CD4-positive, alpha-beta T cell treated with Interleukin-12 subunit alpha and Interleukin-12 subunit beta, for 1 hour (primary cell): ENCODE data around the gene TSPO2.

Experiments
- DNase-seq: peaks from one replicate; pipeline ENCODE4 v3.0.0-alpha.2; 2020

TSPO2 gene

GRCh38 chr6:41078101-41078500, 35.8 kb downstream of the TSPO2 start:
- no peak for DNase-seq

- no peak for DNase-seq
These were observed 36.8 kb downstream of the TSPO2 start for GRCh38 chr6:41079080-41079479.

- DNase-seq, result peak; percentile 49
These were observed 38.4 kb downstream of the TSPO2 start for GRCh38 chr6:41080621-41081020.

GRCh38 chr6:41083072-41083471, 40.8 kb downstream of the TSPO2 start:
- DNase-seq, result no peak

- DNase-seq, result no peak
These were observed 42.9 kb downstream of the TSPO2 start for GRCh38 chr6:41085182-41085581.

- DNase-seq, result no peak
These were observed 46.2 kb downstream of the TSPO2 start for GRCh38 chr6:41088451-41088850.

- no peak for DNase-seq
These were observed 48.8 kb downstream of the TSPO2 start for GRCh38 chr6:41090841-41091761.

GRCh38 chr6:41092421-41093140, 50.3 kb downstream of the TSPO2 start:
- DNase-seq, result peak; percentile 11

- no peak for DNase-seq
These were observed 51.5 kb downstream of the TSPO2 start for GRCh38 chr6:41093729-41094128.
